ENCODE measurements around the gene NUTF2.

The NUTF2 gene

DNA sequence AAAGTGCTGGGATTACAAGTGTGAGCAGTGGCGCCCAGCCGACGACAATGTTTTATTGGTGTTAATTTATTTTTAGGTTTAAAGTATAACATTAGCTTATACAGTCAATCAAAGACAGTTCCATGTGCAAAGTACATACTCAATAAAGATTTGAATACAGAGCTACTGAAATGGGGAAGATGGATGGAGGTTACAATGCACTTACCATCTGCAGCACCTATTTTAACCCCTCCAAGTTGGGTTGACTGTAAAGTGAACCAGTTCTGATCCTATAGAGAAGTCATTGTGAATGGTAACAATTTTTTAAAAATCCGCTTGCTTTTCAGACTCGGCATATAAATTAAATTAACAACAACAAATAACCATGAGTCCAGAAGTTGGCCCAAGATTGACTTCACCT is 45.6 kb downstream of the NUTF2 start:
- H3K27ac ChIP-seq = peak overlapping the region; percentile 81
- TF ChIP-seq, protein P1, sequence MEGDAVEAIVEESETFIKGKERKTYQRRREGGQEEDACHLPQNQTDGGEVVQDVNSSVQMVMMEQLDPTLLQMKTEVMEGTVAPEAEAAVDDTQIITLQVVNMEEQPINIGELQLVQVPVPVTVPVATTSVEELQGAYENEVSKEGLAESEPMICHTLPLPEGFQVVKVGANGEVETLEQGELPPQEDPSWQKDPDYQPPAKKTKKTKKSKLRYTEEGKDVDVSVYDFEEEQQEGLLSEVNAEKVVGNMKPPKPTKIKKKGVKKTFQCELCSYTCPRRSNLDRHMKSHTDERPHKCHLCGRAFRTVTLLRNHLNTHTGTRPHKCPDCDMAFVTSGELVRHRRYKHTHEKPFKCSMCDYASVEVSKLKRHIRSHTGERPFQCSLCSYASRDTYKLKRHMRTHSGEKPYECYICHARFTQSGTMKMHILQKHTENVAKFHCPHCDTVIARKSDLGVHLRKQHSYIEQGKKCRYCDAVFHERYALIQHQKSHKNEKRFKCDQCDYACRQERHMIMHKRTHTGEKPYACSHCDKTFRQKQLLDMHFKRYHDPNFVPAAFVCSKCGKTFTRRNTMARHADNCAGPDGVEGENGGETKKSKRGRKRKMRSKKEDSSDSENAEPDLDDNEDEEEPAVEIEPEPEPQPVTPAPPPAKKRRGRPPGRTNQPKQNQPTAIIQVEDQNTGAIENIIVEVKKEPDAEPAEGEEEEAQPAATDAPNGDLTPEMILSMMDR (conservative IDR thresholded peaks at IDR 0.05) = no peak

DNA sequence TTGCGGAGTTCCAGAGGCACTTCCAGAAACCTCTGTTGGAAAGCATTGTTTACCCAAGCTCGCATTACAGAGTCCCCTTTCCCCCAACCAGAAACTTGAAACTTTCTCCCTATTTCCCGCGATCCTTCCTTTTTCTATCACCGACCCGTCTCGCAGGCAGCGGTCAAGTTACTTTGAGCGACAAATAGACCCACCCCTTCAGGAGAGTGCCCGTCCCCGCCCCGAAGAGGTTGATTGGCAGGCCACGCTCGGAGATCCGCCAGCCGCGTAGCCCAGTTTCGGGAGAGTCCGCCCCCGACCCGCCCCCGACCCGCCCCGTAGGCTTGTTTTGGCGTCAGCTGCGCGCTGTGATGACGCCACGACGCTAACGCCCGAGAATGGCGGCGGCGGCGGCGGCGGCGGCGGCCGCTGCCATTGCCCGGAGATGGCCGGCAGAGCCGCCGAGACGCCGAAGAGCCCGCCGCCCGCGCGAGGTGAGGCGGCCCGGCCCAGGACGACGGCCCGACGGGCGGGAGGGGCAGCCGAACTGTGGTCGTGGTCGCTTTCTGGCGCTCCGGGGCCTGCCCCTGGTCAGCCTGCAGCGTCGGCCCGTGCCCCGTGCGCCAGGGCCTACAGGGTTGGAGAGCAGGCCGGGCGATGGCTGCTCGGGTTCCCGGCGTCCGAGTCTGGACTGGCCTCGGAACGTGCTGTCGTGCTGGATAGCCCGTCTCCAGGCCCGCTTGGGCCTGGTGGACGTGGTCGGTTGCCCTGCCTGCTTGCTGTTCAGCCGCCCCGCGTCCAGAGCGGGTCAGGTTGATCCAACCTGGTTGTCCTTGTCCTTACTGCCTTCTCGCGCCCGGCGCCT is 46.4 kb downstream of the NUTF2 start, which contains the start of gene PSKH1:
PSKH1 (plus strand) TSS at position 356 of the 844 bp plus-strand sequence. CDS start 15,496 bp downstream, outside the sequence.
- TF ChIP-seq, protein P1 (conservative IDR thresholded peaks at IDR 0.05) = no peak
- peak within 1 kb of the TSS; percentile 81 for H3K27ac ChIP-seq

DNA sequence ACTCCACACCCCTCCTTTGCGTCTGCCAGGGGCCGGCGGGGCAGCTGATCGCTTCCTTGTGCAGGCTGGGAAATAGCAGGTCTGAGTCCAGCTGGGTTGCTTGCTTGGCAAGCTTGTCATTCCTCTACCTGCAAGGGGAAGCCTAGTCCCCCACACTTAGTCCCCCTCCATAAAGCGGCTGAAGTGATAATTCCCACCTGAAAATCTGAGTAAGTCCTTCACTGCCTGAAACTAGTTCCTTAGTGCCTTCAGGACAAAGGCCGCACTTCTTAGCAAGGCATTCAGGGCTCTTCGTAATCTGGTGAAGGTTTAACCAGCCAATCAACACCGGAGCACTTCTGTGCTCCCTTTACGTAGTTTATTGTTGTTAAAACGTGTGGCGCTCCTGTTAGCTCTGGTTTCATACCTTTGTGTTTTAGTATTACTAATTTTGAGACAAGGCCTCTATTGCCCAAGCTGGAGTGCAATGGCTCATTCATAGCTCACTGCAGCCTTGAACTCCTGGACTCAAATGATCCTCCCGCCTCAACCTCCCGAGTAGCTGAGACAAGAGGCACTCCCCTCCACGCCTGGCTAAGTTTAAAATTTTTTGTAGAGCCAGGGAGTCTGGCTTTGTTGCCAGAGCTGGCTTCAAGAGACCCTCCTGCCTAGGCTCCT is 47.1 kb downstream of the NUTF2 start:
- H3K27ac ChIP-seq = peak overlapping the region; percentile 81
- TF ChIP-seq, protein P1 (conservative IDR thresholded peaks at IDR 0.05) = no peak

DNA sequence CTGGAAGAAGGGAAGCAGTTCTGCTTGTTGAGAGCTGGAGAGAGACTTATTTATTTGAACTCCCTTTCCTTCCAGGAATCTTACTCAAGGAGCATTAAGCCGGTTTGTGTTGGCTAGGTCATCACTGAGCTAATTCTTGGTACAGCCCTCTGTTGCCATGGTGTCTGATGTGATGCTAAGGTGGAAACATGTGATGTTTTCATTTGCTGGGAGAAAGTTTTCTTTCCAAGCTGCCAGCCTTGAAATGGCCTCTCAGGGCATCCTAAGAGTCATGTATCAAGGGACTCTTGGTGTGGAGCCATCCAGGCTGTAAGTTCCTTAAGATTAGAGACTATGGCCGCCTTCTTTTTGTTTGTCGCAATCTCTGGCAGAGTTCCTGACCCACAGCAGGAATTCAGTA is 50.5 kb downstream of the NUTF2 start:
- TF ChIP-seq, protein P1 (conservative IDR thresholded peaks at IDR 0.05) = no peak
- H3K27ac ChIP-seq = no peak overlapping the region

DNA sequence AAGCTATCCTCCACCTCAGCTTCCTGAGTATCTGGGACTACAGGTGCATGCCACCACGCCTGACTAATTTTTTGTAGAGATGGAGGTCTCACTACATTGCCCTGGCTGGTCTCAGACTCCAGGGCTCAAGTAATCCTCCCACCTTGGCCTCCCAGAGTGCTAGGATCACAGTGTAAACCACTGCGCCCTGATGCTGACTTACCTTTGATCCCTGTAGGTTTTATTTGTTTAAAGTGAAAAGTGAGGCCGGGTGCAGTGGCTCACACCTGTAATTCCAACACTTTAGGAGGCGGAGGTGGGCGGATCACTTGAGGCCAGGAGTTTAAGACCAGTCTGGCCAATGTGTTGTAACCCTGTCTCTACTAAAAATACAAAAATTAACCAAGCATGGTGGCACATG is 55.0 kb downstream of the NUTF2 start:
- H3K27ac ChIP-seq = no peak overlapping the region
- TF ChIP-seq, protein P1 (conservative IDR thresholded peaks at IDR 0.05) = no peak

DNA sequence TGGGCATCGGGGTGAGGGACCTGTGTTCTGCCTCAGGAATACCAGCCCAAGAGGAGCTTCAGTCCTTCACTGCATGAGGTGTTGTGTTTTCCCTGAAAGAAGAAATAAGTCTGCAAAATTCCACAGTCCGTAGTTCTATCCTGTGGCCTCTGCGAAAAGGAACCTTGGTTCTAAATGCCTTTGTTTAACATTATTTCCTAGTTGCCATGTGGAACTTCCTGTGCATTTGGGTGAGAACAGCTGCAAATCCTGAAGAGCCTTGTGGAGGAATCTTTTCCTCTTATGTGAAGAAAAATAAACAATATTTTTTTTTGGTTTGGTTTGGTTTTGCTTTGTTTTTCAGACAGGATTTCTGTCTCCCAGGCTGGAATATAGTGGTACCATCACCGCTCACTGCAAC is 56.1 kb downstream of the NUTF2 start:
- H3K27ac ChIP-seq = no peak overlapping the region
- TF ChIP-seq, protein P1 (conservative IDR thresholded peaks at IDR 0.05) = no peak

DNA sequence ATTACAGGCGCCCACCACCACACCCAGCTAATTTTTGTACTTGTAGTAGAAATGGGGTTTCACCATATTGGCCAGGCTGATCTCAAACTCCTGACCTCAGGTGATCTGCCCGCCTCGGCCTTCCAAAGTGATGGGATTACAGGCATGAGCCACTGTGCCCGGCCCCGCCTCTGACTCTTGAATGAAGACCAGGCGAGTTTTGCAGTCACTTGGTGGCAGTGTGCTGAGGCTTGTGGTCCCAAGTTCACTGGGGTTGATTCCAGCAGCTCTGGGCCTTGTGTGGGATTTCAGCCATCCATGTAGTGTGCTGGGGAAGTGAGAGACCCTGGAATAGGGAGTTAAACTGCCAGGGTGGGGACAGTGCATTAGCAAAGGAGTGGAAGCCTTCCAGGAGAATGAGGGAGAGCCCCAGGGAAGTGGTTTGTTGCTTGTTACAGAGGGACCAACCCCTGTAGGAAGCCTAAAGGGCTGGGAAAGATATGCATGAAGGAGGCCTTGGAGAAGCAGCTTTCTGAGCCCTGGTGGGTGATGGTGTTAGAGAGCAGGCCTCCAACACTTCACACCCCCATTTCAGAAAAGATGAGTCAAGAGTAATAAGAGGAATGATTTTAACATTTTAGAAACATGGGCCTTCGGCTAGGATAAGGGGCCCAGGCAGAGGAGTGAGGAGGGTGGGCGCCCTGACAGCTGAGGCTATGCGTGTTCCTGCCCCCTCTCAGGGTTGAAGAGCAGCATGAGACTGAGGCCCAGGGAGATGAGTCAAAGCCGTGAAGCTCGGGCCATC is 60.9 kb downstream of the NUTF2 start:
- no peak overlapping the region for H3K27ac ChIP-seq
- TF ChIP-seq, protein P1 (conservative IDR thresholded peaks at IDR 0.05) = no peak
